ENCODE results near the gene DCST1. TPM values are rescaled to one million over a fixed set of nuclear protein-coding genes. Genes with fewer than 3 reads are reported as not detected.

The DCST1 gene
- total and polyA plus RNA-seq, 2 of the 8 experiments (the other 6 are each of a cell fraction or from before 2014, with no cell fraction given): not detected

- Histone ChIP-seq H3K4me1 (replicated peaks in 1 of 4; ENCODE audit: control insufficient read depth in 3 of 4, insufficient read depth in 4 of 4, low read length in 3 of 4) (no peaks in the 10 kb centered on the region), H3K56ac (replicated peaks; ENCODE audit: insufficient read length, low read depth, low read length) (no peak overlapping the region), H2BK120ac (replicated peaks; ENCODE audit: low read depth, low read length) (no peak overlapping the region), H3K4me2 (ENCODE audit: insufficient read depth in 1 of 2, low read depth in 2 of 2, low read length in 2 of 2) (no peak overlapping the region), H3K9me3 (ENCODE audit: insufficient read depth in 2 of 2, low read depth in 1 of 2, low read length in 1 of 2) (no peaks in the 10 kb centered on the region), H4K5ac (ENCODE audit: insufficient read length, low read depth, low read length) (no peak overlapping the region), H2AK5ac (ENCODE audit: low read depth, low read length) (no peak overlapping the region), H2BK20ac (ENCODE audit: low read length) (no peak overlapping the region), H4K91ac (replicated peaks; ENCODE audit: insufficient read length, low read length) (no peak overlapping the region), H3K18ac (ENCODE audit: extremely low read depth, low read length) (no peak overlapping the region), H3K79me2 (ENCODE audit: control insufficient read depth in 1 of 2, insufficient read depth in 2 of 2, low read length in 2 of 2) (no peaks in the 10 kb centered on the region), H3K23me2 (ENCODE audit: low read depth, low read length) (no peaks in the 10 kb centered on the region), H2BK12ac (ENCODE audit: low read depth, low read length) (no peak overlapping the region), H3K4me3 (ENCODE audit: extremely low read depth in 1 of 4, insufficient read depth in 2 of 4, low read depth in 3 of 4, low read length in 4 of 4) (no peak overlapping the region), H4K20me1 (replicated peaks in 1 of 2; ENCODE audit: control insufficient read depth in 1 of 2, insufficient read depth in 2 of 2, low read length in 2 of 2) (no peaks in the 10 kb centered on the region), H3K79me1 (ENCODE audit: low read depth, low read length) (no peaks in the 10 kb centered on the region), H2BK5ac (ENCODE audit: low read depth, low read length) (no peak overlapping the region), H2BK15ac (ENCODE audit: low read length) (no peak overlapping the region), H3K27me3 (replicated peaks in 1 of 4; ENCODE audit: control insufficient read depth in 3 of 4, extremely low read depth in 1 of 4, insufficient read depth in 3 of 4, low read length in 3 of 4) (peaks cover 0 to 2% (median 0%) of the 10 kb centered on the region in 4 experiments; a peak in 3 of 7 replicates), H4K8ac (ENCODE audit: extremely low read depth, insufficient read depth, low read length) (no peak overlapping the region), H3K4ac (replicated peaks; ENCODE audit: insufficient read length, low read depth, low read length) (no peak overlapping the region), H3K36me3 (ENCODE audit: control insufficient read depth in 2 of 4, insufficient read depth in 4 of 4, low read length in 3 of 4) (no peaks in the 10 kb centered on the region), H3K23ac (ENCODE audit: insufficient read length) (no peak overlapping the region), H3K9ac (replicated peaks in 1 of 4; ENCODE audit: extremely low read depth in 1 of 4, low read depth in 3 of 4, low read length in 3 of 4) (no peak overlapping the region), H3K27ac (ENCODE audit: low read depth, low read length) (no peak overlapping the region), H2AFZ (ENCODE audit: low read length) (no peak overlapping the region), H3K14ac (ENCODE audit: insufficient read length) (no peak overlapping the region)
- no peak for DNase-seq (ENCODE audit: low read depth in 1 of 2, low spot score in 2 of 2)
- POLR2A ChIA-PET (ENCODE audit: partially characterized antibody): interaction anchor here (0.8 to 8.8 kb wide), 5 partner anchors 13 to 44 kb away, joined by 3 to 60 read pairs (median 3); partner anchors contain the start of gene ADAM15
- TF ChIP-seq SRF (IDR thresholded peaks at IDR 0.05; ENCODE audit: low read depth, low read length): no peak
- no peak for TF ChIP-seq CEBPB (IDR thresholded peaks at IDR 0.05; ENCODE audit: low read depth, low read length)
- CTCF ChIA-PET (ENCODE audit: partially characterized antibody): interaction anchor here (0.7 to 32.4 kb wide), 9 partner anchors 23 to 244 kb away, joined by 3 to 907 read pairs (median 4); partner anchors contain the start of genes ADAM15, EFNA3, EFNA4 and LENEP
- no peak for FAIRE-seq
- WGBS, 2 experiments (ENCODE audit: extremely low coverage in 1 of 2, insufficient coverage in 1 of 2, insufficient read length in 1 of 2, insufficient replicate concordance in 2 of 2, low coverage in 1 of 2, low lambda C conversion rate in 2 of 2, missing lambda C conversion rate in 1 of 2): 85% methylated on average over 6 of the region's 6 CpGs; no CpG with 5 or more reads in 1 of the 2 experiments
Measured at GRCh38 chr1:155037851-155038441, 4.3 kb downstream of the DCST1 start.
